PFSK-1 (cell line): ENCODE measurements around the gene LOC128125822.

Source experiments
- FOXP2 ChIP-seq: optimal IDR thresholded peaks from 2 replicates; pipeline ENCODE3; 2011; ENCODE audit warnings: borderline replicate concordance, control low read depth, inconsistent platforms; ENCODE audit not compliant: insufficient read depth; ENCODE audit errors: extremely low read length, extremely low read depth
- POLR2AphosphoS5 ChIP-seq: IDR thresholded peaks from 2 replicates; pipeline ENCODE4 v1.6.1; 2012; ENCODE audit warnings: low read depth, mild to moderate bottlenecking, control low read depth, low read length, moderate library complexity
- SIN3A ChIP-seq: IDR thresholded peaks from 2 replicates; pipeline ENCODE4 v1.6.1; 2012; ENCODE audit warnings: mild to moderate bottlenecking, low read length, moderate library complexity, borderline replicate concordance; ENCODE audit not compliant: insufficient read depth
- TAF1 ChIP-seq: IDR thresholded peaks from 2 replicates; pipeline ENCODE4 v1.6.1; 2012; ENCODE audit warnings: low read length, control low read depth, borderline replicate concordance; ENCODE audit not compliant: insufficient read depth
- TF ChIP-seq, protein P1 (sequence below), 2 experiments: IDR thresholded peaks; 2 replicates each; pipeline versions ENCODE4 v1.6.1 to v1.8.0; 2011 to 2012; ENCODE audit warnings: low read depth in 2 of 2, low read length in 2 of 2, control low read depth in 1 of 2, inconsistent platforms in 1 of 2, mild to moderate bottlenecking in 1 of 2, moderate library complexity in 1 of 2; ENCODE audit not compliant: insufficient read depth in 1 of 2

The LOC128125822 gene

DNA sequence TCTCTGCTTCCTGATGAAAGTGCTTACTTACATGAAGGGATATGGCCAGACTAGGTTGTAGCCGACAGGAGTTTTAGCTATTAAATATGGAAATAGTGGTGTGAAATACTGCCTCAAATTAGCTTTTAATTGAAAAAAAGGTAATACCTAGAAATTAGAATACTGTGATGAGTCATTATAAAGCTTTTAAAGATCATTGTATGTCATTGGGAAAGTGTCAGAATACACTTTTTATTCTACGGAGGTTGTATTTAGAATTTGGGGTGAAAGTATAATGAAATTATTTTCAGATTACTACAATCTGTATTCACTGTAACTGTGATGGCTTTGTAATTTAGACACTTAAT is 2.2 kb downstream of the LOC128125822 start:
- TF ChIP-seq TAF1 (no peak; the same call in 1 of the 2 replicates), POLR2AphosphoS5 (no peak; the same call in 1 of the 2 replicates), FOXP2 (no peak), SIN3A (no peak)
- TF ChIP-seq, protein P1, sequence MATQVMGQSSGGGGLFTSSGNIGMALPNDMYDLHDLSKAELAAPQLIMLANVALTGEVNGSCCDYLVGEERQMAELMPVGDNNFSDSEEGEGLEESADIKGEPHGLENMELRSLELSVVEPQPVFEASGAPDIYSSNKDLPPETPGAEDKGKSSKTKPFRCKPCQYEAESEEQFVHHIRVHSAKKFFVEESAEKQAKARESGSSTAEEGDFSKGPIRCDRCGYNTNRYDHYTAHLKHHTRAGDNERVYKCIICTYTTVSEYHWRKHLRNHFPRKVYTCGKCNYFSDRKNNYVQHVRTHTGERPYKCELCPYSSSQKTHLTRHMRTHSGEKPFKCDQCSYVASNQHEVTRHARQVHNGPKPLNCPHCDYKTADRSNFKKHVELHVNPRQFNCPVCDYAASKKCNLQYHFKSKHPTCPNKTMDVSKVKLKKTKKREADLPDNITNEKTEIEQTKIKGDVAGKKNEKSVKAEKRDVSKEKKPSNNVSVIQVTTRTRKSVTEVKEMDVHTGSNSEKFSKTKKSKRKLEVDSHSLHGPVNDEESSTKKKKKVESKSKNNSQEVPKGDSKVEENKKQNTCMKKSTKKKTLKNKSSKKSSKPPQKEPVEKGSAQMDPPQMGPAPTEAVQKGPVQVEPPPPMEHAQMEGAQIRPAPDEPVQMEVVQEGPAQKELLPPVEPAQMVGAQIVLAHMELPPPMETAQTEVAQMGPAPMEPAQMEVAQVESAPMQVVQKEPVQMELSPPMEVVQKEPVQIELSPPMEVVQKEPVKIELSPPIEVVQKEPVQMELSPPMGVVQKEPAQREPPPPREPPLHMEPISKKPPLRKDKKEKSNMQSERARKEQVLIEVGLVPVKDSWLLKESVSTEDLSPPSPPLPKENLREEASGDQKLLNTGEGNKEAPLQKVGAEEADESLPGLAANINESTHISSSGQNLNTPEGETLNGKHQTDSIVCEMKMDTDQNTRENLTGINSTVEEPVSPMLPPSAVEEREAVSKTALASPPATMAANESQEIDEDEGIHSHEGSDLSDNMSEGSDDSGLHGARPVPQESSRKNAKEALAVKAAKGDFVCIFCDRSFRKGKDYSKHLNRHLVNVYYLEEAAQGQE (IDR thresholded peaks at IDR 0.05; ENCODE audit: insufficient read depth in 1 of 2, low read depth in 2 of 2, low read length in 2 of 2), result no peak

DNA sequence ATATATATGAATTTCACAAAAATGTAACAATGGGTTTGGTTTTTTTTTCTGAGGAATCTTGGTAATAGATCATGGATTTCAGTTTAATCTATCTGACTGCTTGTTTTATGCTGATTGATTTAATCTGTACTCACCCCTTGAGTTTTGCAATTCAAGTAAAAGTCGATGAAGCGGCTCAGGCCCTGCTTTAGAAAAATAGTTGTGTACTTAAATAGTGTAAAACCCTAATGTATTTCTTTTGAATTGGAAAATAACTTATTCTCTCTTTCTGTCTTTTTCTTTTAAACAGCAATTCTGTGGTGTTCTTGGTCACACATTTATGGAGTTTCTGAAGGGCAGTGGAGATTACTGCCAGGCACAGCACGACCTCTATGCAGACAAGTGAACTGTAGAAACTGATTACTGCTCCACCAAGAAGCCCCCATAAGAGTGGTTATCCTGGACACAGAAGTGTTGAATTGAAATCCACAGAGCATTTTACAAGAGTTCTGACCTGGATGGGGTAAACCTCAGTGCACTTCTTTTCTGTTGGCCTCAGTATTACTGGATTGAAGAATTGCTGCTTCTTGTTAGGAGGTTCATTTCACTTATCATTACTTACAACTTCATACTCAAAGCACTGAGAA is 4.0 kb downstream of the LOC128125822 start:
- TF ChIP-seq POLR2AphosphoS5, result no peak
- TF ChIP-seq TAF1, result no peak
- TF ChIP-seq SIN3A, result no peak
- no peak for TF ChIP-seq FOXP2
- TF ChIP-seq, protein P1 (IDR thresholded peaks at IDR 0.05; ENCODE audit: insufficient read depth in 1 of 2, low read depth in 2 of 2, low read length in 2 of 2), result no peak

DNA sequence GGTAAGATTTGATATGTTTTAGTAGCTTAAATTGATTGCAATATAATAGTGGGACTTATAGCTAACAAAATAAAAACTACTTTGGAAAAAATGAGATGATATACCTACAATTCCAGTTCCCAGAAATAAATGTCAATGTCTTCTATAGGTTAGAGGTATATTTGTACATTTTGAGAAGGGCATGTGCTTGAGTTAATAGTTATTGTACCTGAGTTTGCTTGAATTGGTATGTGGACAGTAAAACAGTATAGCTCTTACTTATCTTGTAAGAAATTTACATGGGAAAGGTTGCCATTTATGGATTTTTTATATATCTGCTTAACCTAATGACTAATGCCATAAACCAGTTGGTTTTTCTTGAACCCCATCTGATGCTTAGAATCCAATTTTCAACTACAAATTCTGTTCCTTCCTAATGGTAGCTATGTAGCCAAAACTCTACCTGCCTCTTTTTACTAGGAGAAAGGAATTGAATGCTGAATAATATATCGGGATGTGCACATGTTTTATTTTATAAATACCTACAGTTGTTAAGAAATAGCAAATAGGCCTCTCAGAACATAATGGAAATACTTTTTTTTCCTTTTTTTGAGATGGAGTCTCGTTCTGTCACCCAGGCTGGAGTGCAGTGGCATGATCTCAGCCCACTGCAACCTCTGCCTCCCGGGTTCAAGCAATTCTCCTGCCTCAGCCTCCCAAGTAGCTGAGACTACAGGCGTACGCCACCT is 4.9 kb downstream of the LOC128125822 start:
- TF ChIP-seq TAF1 (no peak), SIN3A (no peak), POLR2AphosphoS5 (no peak), FOXP2 (no peak)
- TF ChIP-seq, protein P1 (IDR thresholded peaks at IDR 0.05; ENCODE audit: insufficient read depth in 1 of 2, low read depth in 2 of 2, low read length in 2 of 2), result no peak

DNA sequence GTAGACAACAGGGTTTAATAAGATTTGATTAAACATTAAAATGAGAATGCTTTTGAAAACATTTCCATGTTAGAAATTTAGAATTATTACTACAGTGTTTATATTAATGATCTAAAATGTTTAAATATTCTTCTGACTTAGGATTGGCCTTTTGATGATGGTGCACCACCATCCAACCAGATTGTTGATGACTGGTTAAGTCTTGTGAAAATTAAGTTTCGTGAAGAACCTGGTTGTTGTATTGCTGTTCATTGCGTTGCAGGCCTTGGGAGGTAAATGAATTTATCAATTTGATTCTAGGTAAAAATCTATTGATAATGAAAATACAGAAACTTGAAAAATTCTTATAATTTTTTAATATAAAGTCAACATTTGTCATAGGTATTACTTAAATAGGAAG is 6.5 kb downstream of the LOC128125822 start:
- no peak for TF ChIP-seq SIN3A
- TF ChIP-seq, protein P1 (IDR thresholded peaks at IDR 0.05; ENCODE audit: insufficient read depth in 1 of 2, low read depth in 2 of 2, low read length in 2 of 2), result no peak
- no peak for TF ChIP-seq POLR2AphosphoS5
- TF ChIP-seq FOXP2, result no peak
- no peak for TF ChIP-seq TAF1
